Neuronal stem cell (in vitro differentiated cells): ENCODE measurements around the gene ANO6.

ENCODE experiments used
- DNase-seq: peaks from one replicate; pipeline ENCODE4 v3.0.0-alpha.2; 2013; ENCODE audit warnings: low spot score
- H2AFZ ChIP-seq: one replicate; pipeline ENCODE4 v1.6.1; 2013; ENCODE audit warnings: mild to moderate bottlenecking, low read length, inconsistent platforms
- H2AK5ac ChIP-seq: 2 replicates; pipeline ENCODE4 v1.6.1; 2013; ENCODE audit warnings: low read depth, mild to moderate bottlenecking, inconsistent platforms, low read length, moderate library complexity, mixed read lengths
- H2BK120ac ChIP-seq: 2 replicates; pipeline ENCODE4 v1.6.1; 2013; ENCODE audit warnings: low read depth, mild to moderate bottlenecking, inconsistent platforms, low read length, moderate library complexity, mixed read lengths
- H2BK12ac ChIP-seq: one replicate; pipeline ENCODE4 v1.6.1; 2013; ENCODE audit warnings: low read length, inconsistent platforms
- H2BK15ac ChIP-seq: 2 replicates; pipeline ENCODE4 v1.6.1; 2013; ENCODE audit warnings: mild to moderate bottlenecking, low read length, inconsistent platforms, mixed read lengths
- H2BK5ac ChIP-seq: one replicate; pipeline ENCODE4 v1.6.1; 2013; ENCODE audit warnings: inconsistent platforms, mild to moderate bottlenecking, low read length, moderate library complexity
- H3K14ac ChIP-seq: one replicate; pipeline ENCODE4 v1.6.1; 2013; ENCODE audit warnings: low read length, inconsistent platforms
- H3K18ac ChIP-seq: 2 replicates; pipeline ENCODE4 v1.6.1; 2013; ENCODE audit warnings: low read length, inconsistent platforms
- H3K23ac ChIP-seq: 2 replicates; pipeline ENCODE4 v1.6.1; 2013; ENCODE audit warnings: low read depth, mild to moderate bottlenecking, mixed read lengths, low read length, inconsistent platforms; ENCODE audit not compliant: poor library complexity
- H3K27ac ChIP-seq: replicated peaks from 3 replicates; pipeline ENCODE4 v1.5.1; 2013; ENCODE audit warnings: low read length, inconsistent platforms
- H3K27me3 ChIP-seq, 3 experiments: 2 replicates each; pipeline ENCODE4 v1.6.1; 2013; ENCODE audit warnings: low read length in 3 of 3, mild to moderate bottlenecking in 2 of 3, inconsistent platforms in 1 of 3, low read depth in 1 of 3, mixed read lengths in 1 of 3, moderate library complexity in 1 of 3; ENCODE audit not compliant: control insufficient read depth in 3 of 3, insufficient read depth in 3 of 3
- H3K36me3 ChIP-seq, 2 donors: replicated peaks in 1 of 2; 2 replicates each; pipeline ENCODE4 v1.6.1; 2013; ENCODE audit warnings: low read length in 2 of 2; ENCODE audit not compliant: control insufficient read depth in 2 of 2, insufficient read depth in 2 of 2
- H3K4ac ChIP-seq: 2 replicates; pipeline ENCODE4 v1.6.1; 2013; ENCODE audit warnings: inconsistent platforms, mild to moderate bottlenecking, low read length, moderate library complexity
- H3K4me1 ChIP-seq, 2 donors: 1 replicate in 1 of 2; 2 replicates in 1 of 2; pipeline ENCODE4 v1.6.1; 2013; ENCODE audit warnings: low read length in 2 of 2, low read depth in 1 of 2; ENCODE audit not compliant: control insufficient read depth in 2 of 2, insufficient read depth in 1 of 2
- H3K4me2 ChIP-seq: one replicate; pipeline ENCODE4 v1.6.1; 2013; ENCODE audit warnings: mild to moderate bottlenecking, low read length, inconsistent platforms; ENCODE audit not compliant: insufficient read depth, poor library complexity, severe bottlenecking
- H3K4me3 ChIP-seq, 2 donors: 2 replicates each; pipeline ENCODE4 v1.5.1; 2013; ENCODE audit warnings: low read length in 2 of 2, mild to moderate bottlenecking in 2 of 2, inconsistent platforms in 1 of 2, moderate library complexity in 1 of 2
- H3K79me1 ChIP-seq: one replicate; pipeline ENCODE4 v1.6.1; 2013; ENCODE audit warnings: low read depth, mild to moderate bottlenecking, inconsistent platforms, low read length, moderate library complexity
- H3K9ac ChIP-seq: one replicate; pipeline ENCODE4 v1.6.1; 2013; ENCODE audit warnings: mild to moderate bottlenecking, low read depth, low read length, inconsistent platforms; ENCODE audit not compliant: poor library complexity
- H3K9me3 ChIP-seq, 2 donors: replicated peaks in 1 of 2; 2 replicates each; pipeline versions ENCODE3 to v1.6.1; 2013; ENCODE audit warnings: low read length in 2 of 2, mild to moderate bottlenecking in 2 of 2, inconsistent platforms in 1 of 2, low read depth in 1 of 2, mixed read lengths in 1 of 2, moderate library complexity in 1 of 2; ENCODE audit not compliant: control insufficient read depth in 2 of 2, insufficient read depth in 1 of 2
- H4K8ac ChIP-seq: one replicate; pipeline ENCODE4 v1.6.1; 2013; ENCODE audit warnings: low read depth, mild to moderate bottlenecking, inconsistent platforms, low read length, moderate library complexity
- H4K91ac ChIP-seq: one replicate; pipeline ENCODE4 v1.6.1; 2013; ENCODE audit warnings: low read length, low read depth, mild to moderate bottlenecking, inconsistent platforms; ENCODE audit not compliant: poor library complexity
- WGBS, 2 donors: extraction: QIAGEN DNeasy Blood & Tissue Kit; methylation state at CpG; one replicate each; pipeline ENCODE4 v1.1.7; 2013; ENCODE audit warnings: missing lambda C conversion rate in 2 of 2, mixed read lengths in 1 of 2; ENCODE audit not compliant: insufficient read length in 2 of 2, insufficient replicate concordance in 1 of 2; ENCODE audit errors: extremely low coverage in 2 of 2; 5-methylcytosine and 5-hydroxymethylcytosine counted together

ANO6 gene

GRCh38 chr12:45243963-45244362, 28.1 kb downstream of the ANO6 start:
- Histone ChIP-seq H2AFZ (no peak overlapping the region), H3K23ac (no peak overlapping the region), H3K18ac (no peak overlapping the region), H4K8ac (no peak overlapping the region), H3K36me3 (no peaks in the 10 kb centered on the region), H4K91ac (no peak overlapping the region), H2BK12ac (no peak overlapping the region), H2BK5ac (no peak overlapping the region), H3K4ac (no peak overlapping the region), H3K9me3 (peaks cover 3 to 4% of the 10 kb centered on the region in 2 donors), H3K4me2 (no peak overlapping the region), H2BK120ac (no peak overlapping the region), H3K27ac (no peak overlapping the region), H3K27me3 (no peaks in the 10 kb centered on the region), H3K9ac (no peak overlapping the region), H3K79me1 (peaks cover 7% of the 10 kb centered on the region), H3K4me3 (no peak overlapping the region), H3K14ac (no peak overlapping the region), H2BK15ac (no peak overlapping the region), H2AK5ac (no peak overlapping the region), H3K4me1 (peaks cover 4% of the 10 kb centered on the region in 2 donors)
- no CpG with 5 or more reads among the region's 4 CpGs for WGBS, 2 donors
- DNase-seq, result no peak

- no peak overlapping the region for H4K8ac ChIP-seq
- H2AFZ ChIP-seq, result no peak overlapping the region
- H3K4me3 ChIP-seq, result no peak overlapping the region
- H3K4ac ChIP-seq, result no peak overlapping the region
- no peaks in the 10 kb centered on the region for H3K27me3 ChIP-seq
- H3K9ac ChIP-seq, result no peak overlapping the region
- no peak overlapping the region for H2BK15ac ChIP-seq
- H3K4me1 ChIP-seq, result peaks cover 4% of the 10 kb centered on the region in 2 donors
- H4K91ac ChIP-seq, result no peak overlapping the region
- DNase-seq, result no peak
- WGBS, 2 donors, result no CpG with 5 or more reads among the region's 9 CpGs
- no peak overlapping the region for H2BK12ac ChIP-seq
- peaks cover 7% of the 10 kb centered on the region for H3K79me1 ChIP-seq
- H2AK5ac ChIP-seq, result no peak overlapping the region
- H3K23ac ChIP-seq, result no peak overlapping the region
- H2BK120ac ChIP-seq, result no peak overlapping the region
- no peak overlapping the region for H3K4me2 ChIP-seq
- no peak overlapping the region for H2BK5ac ChIP-seq
- no peak overlapping the region for H3K18ac ChIP-seq
- no peaks in the 10 kb centered on the region for H3K36me3 ChIP-seq
- H3K27ac ChIP-seq, result no peak overlapping the region
- peaks cover 3 to 4% of the 10 kb centered on the region in 2 donors for H3K9me3 ChIP-seq
- no peak overlapping the region for H3K14ac ChIP-seq
Observed at GRCh38 chr12:45244561-45245343, 28.9 kb downstream of the ANO6 start.

GRCh38 chr12:45246236-45246635, 30.3 kb downstream of the ANO6 start:
- H2AFZ ChIP-seq, result no peak overlapping the region
- H3K9ac ChIP-seq, result no peak overlapping the region
- no peak overlapping the region for H3K14ac ChIP-seq
- H3K4me2 ChIP-seq, result no peak overlapping the region
- no peak overlapping the region for H3K4me3 ChIP-seq
- H3K9me3 ChIP-seq, result peaks cover 3 to 4% of the 10 kb centered on the region in 2 donors
- H3K27ac ChIP-seq, result no peak overlapping the region
- H2BK15ac ChIP-seq, result no peak overlapping the region
- no peak overlapping the region for H2BK12ac ChIP-seq
- no CpG with 5 or more reads among the region's 3 CpGs for WGBS, 2 donors
- no peaks in the 10 kb centered on the region for H3K36me3 ChIP-seq
- no peak overlapping the region for H3K23ac ChIP-seq
- no peak for DNase-seq
- peaks cover 7% of the 10 kb centered on the region for H3K79me1 ChIP-seq
- peaks cover 4% of the 10 kb centered on the region in 2 donors for H3K4me1 ChIP-seq
- H4K91ac ChIP-seq, result no peak overlapping the region
- H2BK5ac ChIP-seq, result no peak overlapping the region
- H3K27me3 ChIP-seq, result no peaks in the 10 kb centered on the region
- no peak overlapping the region for H3K4ac ChIP-seq
- H2BK120ac ChIP-seq, result no peak overlapping the region
- no peak overlapping the region for H3K18ac ChIP-seq
- no peak overlapping the region for H4K8ac ChIP-seq
- no peak overlapping the region for H2AK5ac ChIP-seq

- no peaks in the 10 kb centered on the region for H3K27me3 ChIP-seq
- no peak for DNase-seq
- H3K9me3 ChIP-seq, result peaks cover 3 to 4% of the 10 kb centered on the region in 2 donors
- H2BK120ac ChIP-seq, result no peak overlapping the region
- H4K8ac ChIP-seq, result no peak overlapping the region
- H3K4me1 ChIP-seq, result peaks cover 0 to 2% of the 10 kb centered on the region in 2 donors
- H3K79me1 ChIP-seq, result peaks cover 4% of the 10 kb centered on the region
- no peak overlapping the region for H2AK5ac ChIP-seq
- H4K91ac ChIP-seq, result no peak overlapping the region
- no peaks in the 10 kb centered on the region for H3K36me3 ChIP-seq
- H3K14ac ChIP-seq, result no peak overlapping the region
- no peak overlapping the region for H3K4me3 ChIP-seq
- no peak overlapping the region for H2BK5ac ChIP-seq
- H2BK15ac ChIP-seq, result no peak overlapping the region
- H3K4ac ChIP-seq, result no peak overlapping the region
- no peak overlapping the region for H2BK12ac ChIP-seq
- H3K9ac ChIP-seq, result no peak overlapping the region
- no peak overlapping the region for H3K4me2 ChIP-seq
- no peak overlapping the region for H3K27ac ChIP-seq
- no peak overlapping the region for H2AFZ ChIP-seq
- H3K18ac ChIP-seq, result no peak overlapping the region
- H3K23ac ChIP-seq, result no peak overlapping the region
Observed at GRCh38 chr12:45247589-45247988, 31.7 kb downstream of the ANO6 start.
